MM.1S (cell line): ENCODE results near the gene AQP5.

Experiments
- DNase-seq: peaks from one replicate; pipeline ENCODE4 v3.0.0-alpha.2; 2015
- H2AFZ ChIP-seq: fragments of 300-600 bp; sonication (generic); 2 replicates; pipeline ENCODE4 v1.6.0; 2016; ENCODE audit warnings: antibody characterized with exemption, low read length
- H3F3A ChIP-seq: fragments of 300-600 bp; sonication (generic); 2 replicates; pipeline ENCODE4 v1.6.1; 2016; ENCODE audit warnings: mild to moderate bottlenecking, antibody characterized with exemption, low read length, moderate library complexity, mixed read lengths; ENCODE audit not compliant: insufficient read depth
- H3K27ac ChIP-seq: fragments of 300-600 bp; sonication (generic); 2 replicates; pipeline ENCODE4 v1.5.1; 2016; ENCODE audit warnings: mild to moderate bottlenecking, low read length
- H3K27me3 ChIP-seq: fragments of 300-600 bp; sonication (generic); replicated peaks from 2 replicates; pipeline ENCODE4 v1.6.0; 2016; ENCODE audit warnings: low read length; ENCODE audit not compliant: insufficient read depth
- H3K36me3 ChIP-seq: fragments of 300-600 bp; sonication (generic); replicated peaks from 2 replicates; pipeline ENCODE4 v1.6.1; 2016; ENCODE audit warnings: mild to moderate bottlenecking, low read length, mixed read lengths; ENCODE audit not compliant: insufficient read depth
- H3K4me1 ChIP-seq: fragments of 300-600 bp; sonication (generic); 2 replicates; pipeline ENCODE4 v1.6.1; 2016; ENCODE audit warnings: low read length, mixed read lengths
- H3K4me2 ChIP-seq: fragments of 300-600 bp; sonication (generic); 2 replicates; pipeline ENCODE4 v1.6.0; 2016; ENCODE audit warnings: low read depth, low read length
- H3K4me3 ChIP-seq: fragments of 300-600 bp; sonication (generic); 2 replicates; pipeline ENCODE4 v1.5.1; 2016; ENCODE audit warnings: low read length, mixed read lengths
- H3K79me2 ChIP-seq: fragments of 300-600 bp; sonication (generic); 2 replicates; pipeline ENCODE4 v1.6.1; 2016; ENCODE audit warnings: mixed run types, low read length, mixed read lengths
- H3K9ac ChIP-seq: fragments of 300-600 bp; sonication (generic); 2 replicates; pipeline ENCODE4 v1.6.1; 2016; ENCODE audit warnings: low read length, mixed read lengths
- H3K9me2 ChIP-seq: fragments of 300-600 bp; sonication (generic); replicated peaks from 2 replicates; pipeline ENCODE4 v1.6.1; 2016; ENCODE audit warnings: mild to moderate bottlenecking, low read length, mixed read lengths; ENCODE audit not compliant: insufficient read depth
- H3K9me3 ChIP-seq: fragments of 300-600 bp; sonication (generic); replicated peaks from 2 replicates; pipeline ENCODE4 v1.6.1; 2016; ENCODE audit warnings: mild to moderate bottlenecking, low read length, mixed read lengths; ENCODE audit not compliant: insufficient read depth
- H4K20me1 ChIP-seq: fragments of 300-600 bp; sonication (generic); 2 replicates; pipeline ENCODE4 v1.6.1; 2016; ENCODE audit warnings: mild to moderate bottlenecking, low read length, moderate library complexity, mixed read lengths; ENCODE audit not compliant: insufficient read depth
- EZH2 ChIP-seq: fragments of 300-600 bp; sonication (generic); optimal IDR thresholded peaks from 2 replicates; pipeline ENCODE3; 2017; ENCODE audit warnings: low read depth, mild to moderate bottlenecking, antibody characterized with exemption, low read length, mixed read lengths
- EZH2phosphoT487 ChIP-seq: fragments of 300-600 bp; sonication (generic); IDR thresholded peaks from 2 replicates; pipeline ENCODE4 v1.6.1; 2018; ENCODE audit warnings: antibody characterized with exemption, low read length
- TF ChIP-seq, protein P1 (sequence below): fragments of 300-600 bp; sonication (generic); IDR thresholded peaks from 2 replicates; pipeline ENCODE4 v1.5.1; 2016; ENCODE audit warnings: antibody characterized with exemption, low read length, mixed read lengths

AQP5 gene

DNA sequence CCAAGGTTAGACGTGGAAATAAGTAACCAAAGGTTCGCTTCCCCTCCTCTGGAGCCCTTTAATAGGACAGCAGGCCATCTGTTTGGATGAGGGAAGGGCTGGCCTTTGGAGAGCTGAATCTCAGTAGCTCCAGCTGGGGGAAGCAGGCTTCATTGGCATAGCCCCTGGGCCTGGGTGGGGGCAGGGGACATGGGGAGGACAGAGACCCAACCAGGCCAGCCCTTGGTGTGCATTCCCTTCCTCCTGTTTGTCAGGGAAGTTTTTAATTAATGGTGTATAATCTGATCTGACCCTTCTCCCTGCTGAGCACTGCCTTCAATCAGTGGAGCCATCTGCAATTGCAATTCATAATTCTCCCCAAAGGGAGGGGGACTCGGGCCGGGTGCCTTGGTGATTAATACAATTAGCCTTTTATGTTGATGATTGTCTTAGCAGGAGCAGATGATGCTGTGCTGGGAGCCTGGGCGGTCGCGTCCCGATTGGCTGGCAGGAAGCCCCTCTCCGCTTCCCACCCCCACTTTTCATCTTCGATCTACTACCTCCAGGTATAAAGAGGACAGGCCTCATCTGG is 17.4 kb downstream of the AQP5 start:
- H3K27ac ChIP-seq, result no peak overlapping the region

DNA sequence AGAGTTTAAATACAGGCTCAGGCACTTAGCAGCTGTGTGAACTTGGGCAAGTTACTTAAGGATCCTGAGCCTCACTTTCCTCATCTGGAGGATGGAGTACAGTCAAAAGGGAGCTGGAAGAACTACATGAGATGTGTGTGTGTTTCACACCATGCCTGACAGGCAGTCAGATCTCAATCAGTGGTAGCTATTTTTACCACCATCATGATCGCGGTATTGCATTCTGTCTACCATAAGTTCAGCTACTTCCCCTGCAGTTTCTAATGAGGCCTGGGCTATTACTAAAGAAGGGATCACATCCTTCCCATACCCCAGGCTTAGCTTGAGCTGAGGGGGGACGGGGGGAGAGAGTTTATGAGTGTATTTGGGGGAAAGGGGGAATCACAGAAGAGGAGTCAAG is 18.1 kb downstream of the AQP5 start:
- no peaks in the 10 kb centered on the region for H3K36me3 ChIP-seq
- no peak overlapping the region for H3K4me3 ChIP-seq
- H3K4me1 ChIP-seq, result no peaks in the 10 kb centered on the region
- no peaks in the 10 kb centered on the region for H3K9me3 ChIP-seq
- no peak overlapping the region for H3K9ac ChIP-seq
- H3K79me2 ChIP-seq, result no peaks in the 10 kb centered on the region
- no peak for TF ChIP-seq EZH2
- TF ChIP-seq, protein P1, sequence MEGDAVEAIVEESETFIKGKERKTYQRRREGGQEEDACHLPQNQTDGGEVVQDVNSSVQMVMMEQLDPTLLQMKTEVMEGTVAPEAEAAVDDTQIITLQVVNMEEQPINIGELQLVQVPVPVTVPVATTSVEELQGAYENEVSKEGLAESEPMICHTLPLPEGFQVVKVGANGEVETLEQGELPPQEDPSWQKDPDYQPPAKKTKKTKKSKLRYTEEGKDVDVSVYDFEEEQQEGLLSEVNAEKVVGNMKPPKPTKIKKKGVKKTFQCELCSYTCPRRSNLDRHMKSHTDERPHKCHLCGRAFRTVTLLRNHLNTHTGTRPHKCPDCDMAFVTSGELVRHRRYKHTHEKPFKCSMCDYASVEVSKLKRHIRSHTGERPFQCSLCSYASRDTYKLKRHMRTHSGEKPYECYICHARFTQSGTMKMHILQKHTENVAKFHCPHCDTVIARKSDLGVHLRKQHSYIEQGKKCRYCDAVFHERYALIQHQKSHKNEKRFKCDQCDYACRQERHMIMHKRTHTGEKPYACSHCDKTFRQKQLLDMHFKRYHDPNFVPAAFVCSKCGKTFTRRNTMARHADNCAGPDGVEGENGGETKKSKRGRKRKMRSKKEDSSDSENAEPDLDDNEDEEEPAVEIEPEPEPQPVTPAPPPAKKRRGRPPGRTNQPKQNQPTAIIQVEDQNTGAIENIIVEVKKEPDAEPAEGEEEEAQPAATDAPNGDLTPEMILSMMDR, result no peak
- no peak for TF ChIP-seq EZH2phosphoT487
- no peaks in the 10 kb centered on the region for H3K9me2 ChIP-seq
- no peaks in the 10 kb centered on the region for H3F3A ChIP-seq
- H4K20me1 ChIP-seq, result no peaks in the 10 kb centered on the region
- no peak overlapping the region for H3K4me2 ChIP-seq
- no peak for DNase-seq
- H3K27ac ChIP-seq, result no peak overlapping the region
- H2AFZ ChIP-seq, result no peak overlapping the region
- H3K27me3 ChIP-seq, result no peaks in the 10 kb centered on the region

More for the DNA sequence above, 17.4 kb downstream of the AQP5 start:
- Histone ChIP-seq H3F3A (no peaks in the 10 kb centered on the region), H3K79me2 (no peaks in the 10 kb centered on the region), H3K9me3 (no peaks in the 10 kb centered on the region), H2AFZ (no peak overlapping the region), H3K4me1 (no peaks in the 10 kb centered on the region), H3K4me3 (no peak overlapping the region), H3K9ac (no peak overlapping the region), H3K36me3 (no peaks in the 10 kb centered on the region), H3K9me2 (no peaks in the 10 kb centered on the region), H4K20me1 (no peaks in the 10 kb centered on the region), H3K4me2 (no peak overlapping the region), H3K27me3 (no peaks in the 10 kb centered on the region)
- no peak for DNase-seq
- TF ChIP-seq, protein P1, result no peak
- TF ChIP-seq EZH2phosphoT487, result no peak
- TF ChIP-seq EZH2, result no peak

DNA sequence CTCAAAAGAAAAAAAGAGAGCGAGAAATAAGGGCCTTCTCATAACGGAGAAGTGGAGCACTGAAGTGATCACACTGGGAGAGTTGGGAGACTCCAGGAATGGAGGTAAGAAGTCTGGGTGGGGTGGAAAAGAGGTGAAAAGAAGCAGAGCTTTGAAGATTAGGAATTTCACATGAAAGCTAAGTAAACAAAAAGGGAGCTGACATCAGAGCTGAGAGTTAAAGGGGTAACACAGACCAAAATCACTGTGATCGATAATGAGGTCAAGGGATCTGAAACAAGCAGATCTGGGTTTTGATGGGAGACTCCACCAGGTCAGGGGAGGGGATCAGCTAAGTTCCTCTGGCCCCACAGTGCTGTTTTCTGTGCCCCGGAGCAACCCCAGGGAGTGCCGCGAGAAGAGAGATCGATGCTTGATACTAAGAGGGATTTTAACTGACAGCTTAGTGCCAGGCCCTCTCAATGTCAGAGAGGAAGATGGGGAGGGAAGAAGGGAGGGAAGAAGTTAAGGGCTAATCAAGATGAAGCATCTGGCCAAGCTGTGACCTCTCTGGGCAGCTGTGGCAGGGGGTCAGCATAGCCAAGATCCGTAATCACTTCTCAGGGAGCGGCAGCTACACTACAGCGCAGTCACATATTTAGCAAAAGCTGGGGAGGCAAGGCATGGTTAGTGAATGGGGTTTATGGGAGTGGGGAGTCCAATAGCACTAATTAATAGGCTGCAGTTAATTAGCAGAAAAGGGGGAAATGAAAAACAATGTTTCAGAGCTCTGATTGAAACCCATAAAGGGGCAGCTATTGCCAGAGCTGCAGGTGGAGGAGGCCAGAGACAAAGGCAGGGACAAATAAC is 19.1 kb downstream of the AQP5 start:
- Histone ChIP-seq H3K9ac (no peak overlapping the region), H3K4me2 (no peak overlapping the region), H3K9me2 (no peaks in the 10 kb centered on the region), H4K20me1 (no peaks in the 10 kb centered on the region), H3K27me3 (no peaks in the 10 kb centered on the region), H2AFZ (no peak overlapping the region), H3K4me3 (no peak overlapping the region), H3K36me3 (no peaks in the 10 kb centered on the region), H3K9me3 (no peaks in the 10 kb centered on the region), H3F3A (no peaks in the 10 kb centered on the region), H3K4me1 (no peaks in the 10 kb centered on the region), H3K79me2 (no peaks in the 10 kb centered on the region), H3K27ac (no peak overlapping the region)
- TF ChIP-seq, protein P1, result no peak
- TF ChIP-seq EZH2 (no peak), EZH2phosphoT487 (no peak)
- DNase-seq, result no peak
